Endothelial cell of umbilical vein (primary cell): ENCODE measurements around the gene LPP. TPM values are rescaled to one million over a fixed set of nuclear protein-coding genes. Genes with fewer than 3 reads are reported as not detected.

Source experiments
- BruUV-seq: library from RNA; stranded (reverse); fragments of 400-500 nt; replicated peaks from 2 replicates; lab custom pipeline; 2021; lab: Mats Ljungman, UMichigan
- CTCF ChIA-PET: fragments of 300-600, 350-600 bp; sonication (Branson Sonifier 250); formaldehyde crosslinking; loops from one replicate; lab custom pipeline; 2021; ENCODE audit warnings: antibody characterized with exemption, inconsistent platforms; lab: Charles Lee
- POLR2A ChIA-PET: fragments of 300-600, 350-600 bp; sonication (Branson Sonifier 250); formaldehyde crosslinking; loops from one replicate; lab custom pipeline; 2021; ENCODE audit warnings: antibody characterized with exemption, inconsistent platforms; lab: Charles Lee
- DNase-seq: peaks from one replicate; pipeline ENCODE4 v3.0.0-alpha.2; 2011; ENCODE audit warnings: low read depth, low spot score
- FAIRE-seq: peaks from 2 replicates; lab custom pipeline; 2011; peaks lifted over from hg19 to GRCh38; lab: Jason Lieb, UNC
- H2AFZ ChIP-seq: 2 replicates; pipeline ENCODE4 v1.6.0; 2012; ENCODE audit warnings: low read depth, low read length, control low read depth, inconsistent platforms
- H3K27ac ChIP-seq: 2 replicates; pipeline ENCODE4 v1.5.1; 2011; ENCODE audit warnings: low read depth, mild to moderate bottlenecking, control low read depth, low read length, moderate library complexity; ENCODE audit not compliant: insufficient read depth
- H3K27me3 ChIP-seq, 2 experiments: 2 replicates each; pipeline versions ENCODE4 v1.6.0 to v1.6.1; 2011; ENCODE audit warnings: low read length in 2 of 2, mixed read lengths in 1 of 2; ENCODE audit not compliant: control insufficient read depth in 2 of 2, insufficient read depth in 2 of 2
- H3K36me3 ChIP-seq, 2 experiments: 2 replicates in 1 of 2; 3 replicates in 1 of 2; pipeline ENCODE4 v1.5.1; 2011; ENCODE audit warnings: low read length in 2 of 2, mild to moderate bottlenecking in 1 of 2, moderate library complexity in 1 of 2; ENCODE audit not compliant: control insufficient read depth in 2 of 2, insufficient read depth in 2 of 2; ENCODE audit errors: extremely low read depth in 1 of 2
- H3K4me1 ChIP-seq: 3 replicates; pipeline ENCODE4 v1.5.1; 2011; ENCODE audit warnings: mild to moderate bottlenecking, low read length; ENCODE audit not compliant: control insufficient read depth, insufficient read depth; ENCODE audit errors: extremely low read depth
- H3K4me2 ChIP-seq: 2 replicates; pipeline ENCODE4 v1.6.1; 2011; ENCODE audit warnings: low read length, control low read depth, mixed read lengths; ENCODE audit not compliant: insufficient read depth
- H3K4me3 ChIP-seq, 3 experiments: fragments of 200-600 bp in 1 of 3; sonication (generic), shearing (Covaris generic) in 1 of 3; replicated peaks in 1 of 3; 2 replicates each; pipeline ENCODE4 v1.5.1; 2011 to 2016; ENCODE audit warnings: control low read depth in 3 of 3, low read length in 3 of 3, mild to moderate bottlenecking in 2 of 3, inconsistent platforms in 1 of 3, low read depth in 1 of 3, moderate library complexity in 1 of 3; ENCODE audit not compliant: insufficient read depth in 1 of 3
- H3K79me2 ChIP-seq: 2 replicates; pipeline ENCODE4 v1.6.0; 2012; ENCODE audit warnings: low read length, inconsistent platforms; ENCODE audit not compliant: control insufficient read depth, insufficient read depth
- H3K9ac ChIP-seq: replicated peaks from 2 replicates; pipeline ENCODE3; 2011; ENCODE audit warnings: low read length, control low read depth; ENCODE audit not compliant: insufficient read depth; ENCODE audit errors: extremely low read depth
- H3K9me1 ChIP-seq: replicated peaks from 3 replicates; pipeline ENCODE4 v1.6.0; 2011; ENCODE audit warnings: mild to moderate bottlenecking, low read length; ENCODE audit not compliant: control insufficient read depth, insufficient read depth; ENCODE audit errors: extremely low read depth
- H3K9me3 ChIP-seq: replicated peaks from 2 replicates; pipeline ENCODE4 v1.5.1; 2012; ENCODE audit warnings: low read length, inconsistent platforms; ENCODE audit not compliant: control insufficient read depth, insufficient read depth
- H4K20me1 ChIP-seq: replicated peaks from 2 replicates; pipeline ENCODE3; 2011; ENCODE audit warnings: mild to moderate bottlenecking, low read length; ENCODE audit not compliant: control insufficient read depth, insufficient read depth; ENCODE audit errors: extremely low read depth
- EZH2 ChIP-seq: IDR thresholded peaks from 2 replicates; pipeline ENCODE4 v1.6.1; 2012; ENCODE audit warnings: borderline replicate concordance, low read depth, mild to moderate bottlenecking, moderate library complexity, low read length, inconsistent platforms; ENCODE audit not compliant: severe bottlenecking
- FOS ChIP-seq: IDR thresholded peaks from 2 replicates; pipeline ENCODE4 v1.6.1; 2011; ENCODE audit warnings: mild to moderate bottlenecking, low read length, moderate library complexity, borderline replicate concordance; ENCODE audit not compliant: insufficient read depth
- GATA2 ChIP-seq: IDR thresholded peaks from 2 replicates; pipeline ENCODE4 v1.7.0; 2011; ENCODE audit warnings: low read depth, mild to moderate bottlenecking, moderate library complexity, mixed read lengths, low read length; ENCODE audit not compliant: insufficient read length, insufficient read depth
- JUN ChIP-seq: IDR thresholded peaks from 2 replicates; pipeline ENCODE4 v1.6.1; 2011; ENCODE audit warnings: borderline replicate concordance, low read depth; ENCODE audit not compliant: insufficient read length, insufficient read depth
- MYC ChIP-seq: IDR thresholded peaks from one replicate; pipeline ENCODE4 v1.6.1; 2011; ENCODE audit warnings: mild to moderate bottlenecking, low read depth, low read length
- POLR2A ChIP-seq: IDR thresholded peaks from 2 replicates; pipeline ENCODE4 v1.6.1; 2012; ENCODE audit warnings: low read depth, mild to moderate bottlenecking, control low read depth, low read length
- POLR2AphosphoS5 ChIP-seq: IDR thresholded peaks from 2 replicates; pipeline ENCODE4 v1.6.1; 2012; ENCODE audit warnings: low read depth, mild to moderate bottlenecking, control low read depth, low read length, moderate library complexity; ENCODE audit not compliant: insufficient read depth
- dilution Hi-C: fragments of 300-500 bp; cut with MboI; formaldehyde crosslinking; loops from one replicate; pipeline ENCODE4 v1.15.0; 2019; ENCODE audit warnings: low sequenced_read_pairs; ENCODE audit not compliant: extremely low pct_ligation_motif_present
- intact Hi-C: fragments of 100-400 bp; cut with micrococcal nuclease; formaldehyde crosslinking; loops from one replicate; pipeline ENCODE4 v1.10.0; 2022
- polyA plus RNA-seq, 4 experiments: library from polyadenylated mRNA; depleted of rRNA in 3 of 4; stranded (reverse) in 3 of 4; unstranded in 1 of 4; fragments of >200 nt; gene quantifications; 2 replicates each; pipeline versions ENCODE4 v1.2.1 to v1.2.3, GENCODE V29; 2011 to 2012; ENCODE audit warnings: missing spikeins in 1 of 4
- total RNA-seq: library from RNA; stranded (reverse); gene quantifications from 2 replicates; pipeline ENCODE4 v1.2.3, GENCODE V29; 2021
- TF ChIP-seq, protein P1 (sequence below): IDR thresholded peaks from 2 replicates; pipeline ENCODE4 v1.6.1; 2011; ENCODE audit not compliant: insufficient read depth, insufficient read length
- TF ChIP-seq, protein P2 (sequence below), 2 donors: IDR thresholded peaks; 1 replicate in 1 of 2; 2 replicates in 1 of 2; pipeline ENCODE4 v1.5.1; 2011; ENCODE audit warnings: low read length in 2 of 2, mild to moderate bottlenecking in 2 of 2, moderate library complexity in 2 of 2, control low read depth in 1 of 2, inconsistent platforms in 1 of 2, low read depth in 1 of 2; ENCODE audit not compliant: insufficient read depth in 1 of 2; ENCODE audit errors: extremely low read depth in 1 of 2

Gene LPP
- total and polyA plus RNA-seq, 2 donors (not counting 3 experiments of a cell fraction or from before 2014, with no cell fraction given) = 16.9 to 153 TPM

DNA sequence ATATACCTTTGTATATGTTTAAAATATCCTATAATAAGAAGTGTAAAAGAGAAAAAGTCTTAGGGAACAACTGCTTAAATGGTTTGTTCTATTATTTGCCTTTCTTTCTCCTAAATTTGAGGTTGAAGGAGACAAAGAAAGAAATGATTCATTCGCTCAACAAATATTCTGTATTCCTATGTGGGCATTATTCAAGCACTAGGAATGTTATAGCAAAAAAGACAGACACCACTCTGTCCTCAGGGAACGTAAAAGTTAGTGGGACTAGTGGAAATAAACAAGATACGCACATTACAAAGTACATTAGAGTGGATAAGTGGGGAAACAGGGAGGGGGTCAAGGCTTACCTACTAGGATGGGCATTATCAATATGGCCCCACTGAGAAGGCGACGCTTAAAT, 332.2 kb downstream of the LPP start:
- TF ChIP-seq JUN (no peak), POLR2A (no peak), FOS (no peak), EZH2 (no peak), GATA2 (no peak), MYC (no peak), POLR2AphosphoS5 (no peak)
- TF ChIP-seq, protein P1, sequence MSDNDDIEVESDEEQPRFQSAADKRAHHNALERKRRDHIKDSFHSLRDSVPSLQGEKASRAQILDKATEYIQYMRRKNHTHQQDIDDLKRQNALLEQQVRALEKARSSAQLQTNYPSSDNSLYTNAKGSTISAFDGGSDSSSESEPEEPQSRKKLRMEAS = no peak
- TF ChIP-seq, protein P2, sequence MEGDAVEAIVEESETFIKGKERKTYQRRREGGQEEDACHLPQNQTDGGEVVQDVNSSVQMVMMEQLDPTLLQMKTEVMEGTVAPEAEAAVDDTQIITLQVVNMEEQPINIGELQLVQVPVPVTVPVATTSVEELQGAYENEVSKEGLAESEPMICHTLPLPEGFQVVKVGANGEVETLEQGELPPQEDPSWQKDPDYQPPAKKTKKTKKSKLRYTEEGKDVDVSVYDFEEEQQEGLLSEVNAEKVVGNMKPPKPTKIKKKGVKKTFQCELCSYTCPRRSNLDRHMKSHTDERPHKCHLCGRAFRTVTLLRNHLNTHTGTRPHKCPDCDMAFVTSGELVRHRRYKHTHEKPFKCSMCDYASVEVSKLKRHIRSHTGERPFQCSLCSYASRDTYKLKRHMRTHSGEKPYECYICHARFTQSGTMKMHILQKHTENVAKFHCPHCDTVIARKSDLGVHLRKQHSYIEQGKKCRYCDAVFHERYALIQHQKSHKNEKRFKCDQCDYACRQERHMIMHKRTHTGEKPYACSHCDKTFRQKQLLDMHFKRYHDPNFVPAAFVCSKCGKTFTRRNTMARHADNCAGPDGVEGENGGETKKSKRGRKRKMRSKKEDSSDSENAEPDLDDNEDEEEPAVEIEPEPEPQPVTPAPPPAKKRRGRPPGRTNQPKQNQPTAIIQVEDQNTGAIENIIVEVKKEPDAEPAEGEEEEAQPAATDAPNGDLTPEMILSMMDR (IDR thresholded peaks at IDR 0.05; ENCODE audit: extremely low read depth in 1 of 2, insufficient read depth in 1 of 2, low read depth in 1 of 2, low read length in 2 of 2) = no peak
- no peak overlapping the region for H3K9ac ChIP-seq
- no peak for FAIRE-seq
- no peak overlapping the region for H3K4me2 ChIP-seq
- no peak overlapping the region for H2AFZ ChIP-seq
- intact Hi-C loops = no loop called here
- dilution Hi-C loops = no loop called here
- H3K4me1 ChIP-seq = peaks cover 2% of the 10 kb centered on the region
- no peak overlapping the region for H3K4me3 ChIP-seq
- H3K9me1 ChIP-seq = no peaks in the 10 kb centered on the region
- BruUV-seq = no TSS peak
- peaks cover 0 to 2% of the 10 kb centered on the region in 2 experiments for H3K36me3 ChIP-seq
- POLR2A ChIA-PET = no interaction called here
- H3K27me3 ChIP-seq = no peaks in the 10 kb centered on the region
- H3K79me2 ChIP-seq = no peaks in the 10 kb centered on the region
- H4K20me1 ChIP-seq = no peaks in the 10 kb centered on the region
- no peak overlapping the region for H3K27ac ChIP-seq
- H3K9me3 ChIP-seq = no peaks in the 10 kb centered on the region
- CTCF ChIA-PET = no interaction called here
- no peak for DNase-seq
